ACC112 (cell line): Measurements from ENCODE around the gene PRDM8.
"Not testable (repeated sequence)": the region's sequence is repeated elsewhere in the genome, so short reads cannot be mapped to it uniquely, and the experiment has no call there.

Experiments
- H2AFZ ChIP-seq: fragments of 200-600 bp; sonication (generic); one replicate; pipeline ENCODE4 v1.6.0; 2017; ENCODE audit warnings: antibody characterized with exemption, low read length; ENCODE audit not compliant: unreplicated experiment
- H3K27ac ChIP-seq: fragments of 200-600 bp; sonication (generic); 2 replicates; pipeline ENCODE4 v1.5.1; 2014; ENCODE audit warnings: low read depth, mild to moderate bottlenecking, antibody characterized with exemption, low read length, moderate library complexity
- H3K27me3 ChIP-seq: fragments of 200-600 bp; sonication (generic); 2 replicates; pipeline ENCODE4 v1.6.1; 2014; ENCODE audit warnings: mild to moderate bottlenecking, antibody characterized with exemption, low read length, moderate library complexity, mixed read lengths; ENCODE audit not compliant: insufficient read depth
- H3K36me3 ChIP-seq: fragments of 200-600 bp; sonication (generic); 2 replicates; pipeline ENCODE4 v1.6.1; 2016; ENCODE audit warnings: mild to moderate bottlenecking, antibody characterized with exemption, low read length, moderate library complexity, mixed read lengths; ENCODE audit not compliant: insufficient read depth
- H3K4me1 ChIP-seq: fragments of 200-600 bp; sonication (generic); one replicate; pipeline ENCODE4 v1.6.1; 2016; ENCODE audit warnings: low read length, mixed read lengths; ENCODE audit not compliant: insufficient read depth, unreplicated experiment, control insufficient read depth
- H3K4me3 ChIP-seq: fragments of 200-600 bp; sonication (generic); 2 replicates; pipeline ENCODE4 v1.5.1; 2014; ENCODE audit warnings: mild to moderate bottlenecking, low read depth, low read length
- H3K79me2 ChIP-seq: fragments of 200-600 bp; sonication (generic); one replicate; pipeline ENCODE4 v1.6.0; 2016; ENCODE audit warnings: low read length; ENCODE audit not compliant: control insufficient read depth, unreplicated experiment, insufficient read depth

PRDM8 gene

GRCh38 chr4:80171251-80171650, 26.1 kb upstream of the PRDM8 start:
- H3K4me3 ChIP-seq = no peak overlapping the region
- no peaks in the 10 kb centered on the region for H3K27me3 ChIP-seq
- no peaks in the 10 kb centered on the region for H3K79me2 ChIP-seq
- peaks cover 19% of the 10 kb centered on the region for H3K4me1 ChIP-seq
- H3K36me3 ChIP-seq = no peaks in the 10 kb centered on the region
- H3K27ac ChIP-seq = no peak overlapping the region
- no peak overlapping the region for H2AFZ ChIP-seq

- H2AFZ ChIP-seq = no peak overlapping the region
- H3K27ac ChIP-seq = no peak overlapping the region
Observed at GRCh38 chr4:80171656-80172055, 25.6 kb upstream of the PRDM8 start.

GRCh38 chr4:80172203-80172602, 25.1 kb upstream of the PRDM8 start:
- no peaks in the 10 kb centered on the region for H3K36me3 ChIP-seq
- no peak overlapping the region for H3K4me3 ChIP-seq
- H3K79me2 ChIP-seq = no peaks in the 10 kb centered on the region
- no peak overlapping the region for H3K27ac ChIP-seq
- H3K27me3 ChIP-seq = no peaks in the 10 kb centered on the region
- peaks cover 19% of the 10 kb centered on the region for H3K4me1 ChIP-seq
- H2AFZ ChIP-seq = no peak overlapping the region

More at GRCh38 chr4:80171656-80172055, 25.6 kb upstream of the PRDM8 start:
- Histone ChIP-seq H3K79me2 (no peaks in the 10 kb centered on the region), H3K4me3 (no peak overlapping the region), H3K36me3 (no peaks in the 10 kb centered on the region), H3K27me3 (no peaks in the 10 kb centered on the region), H3K4me1 (peaks cover 19% of the 10 kb centered on the region)

GRCh38 chr4:80173401-80173800, 23.9 kb upstream of the PRDM8 start:
- H3K4me3 ChIP-seq = 0 out of 2 replicates have a peak overlapping the region, but pooled peaks have one; percentile 6
- no peaks in the 10 kb centered on the region for H3K79me2 ChIP-seq
- H3K4me1 ChIP-seq = peaks cover 19% of the 10 kb centered on the region
- H3K27ac ChIP-seq = peak overlapping the region; percentile 73
- H3K27me3 ChIP-seq = no peaks in the 10 kb centered on the region
- no peaks in the 10 kb centered on the region for H3K36me3 ChIP-seq
- no peak overlapping the region for H2AFZ ChIP-seq

- Histone ChIP-seq H3K4me3 (0 out of 2 replicates have a peak overlapping the region, but pooled peaks have one; percentile 6), H3K27me3 (no peaks in the 10 kb centered on the region), H3K27ac (peak overlapping the region; percentile 73), H3K36me3 (no peaks in the 10 kb centered on the region), H3K4me1 (peaks cover 19% of the 10 kb centered on the region), H2AFZ (no peak overlapping the region), H3K79me2 (no peaks in the 10 kb centered on the region)
Observed at GRCh38 chr4:80173841-80174240, 23.5 kb upstream of the PRDM8 start.

- not testable (repeated sequence) for H3K27me3 ChIP-seq, H3K4me3 ChIP-seq, H2AFZ ChIP-seq, H3K27ac ChIP-seq, H3K36me3 ChIP-seq, H3K79me2 ChIP-seq
- H3K4me1 ChIP-seq = peaks cover 32% of the 10 kb centered on the region
Observed at GRCh38 chr4:80177793-80178192, 19.5 kb upstream of the PRDM8 start.

- Histone ChIP-seq H3K27ac (no peak overlapping the region), H3K4me1 (peaks cover 29% of the 10 kb centered on the region), H3K27me3 (no peaks in the 10 kb centered on the region), H2AFZ (no peak overlapping the region), H3K79me2 (no peaks in the 10 kb centered on the region), H3K36me3 (no peaks in the 10 kb centered on the region), H3K4me3 (no peak overlapping the region)
Observed at GRCh38 chr4:80178964-80179363, 18.3 kb upstream of the PRDM8 start.

- H2AFZ ChIP-seq = no peak overlapping the region
- H3K27ac ChIP-seq = peak overlapping the region; percentile 90
- peaks cover 3% of the 10 kb centered on the region for H3K79me2 ChIP-seq
- H3K4me3 ChIP-seq = no peak overlapping the region
- peaks cover 26% of the 10 kb centered on the region for H3K4me1 ChIP-seq
- H3K27me3 ChIP-seq = no peaks in the 10 kb centered on the region
- no peaks in the 10 kb centered on the region for H3K36me3 ChIP-seq
Observed at GRCh38 chr4:80179637-80180161, 17.6 kb upstream of the PRDM8 start.

- Histone ChIP-seq H3K4me1 (peaks cover 32% of the 10 kb centered on the region), H3K4me3 (peak overlapping the region; percentile 67), H2AFZ (peak overlapping the region; percentile 28), H3K79me2 (peaks cover 13% of the 10 kb centered on the region), H3K27me3 (no peaks in the 10 kb centered on the region), H3K36me3 (no peaks in the 10 kb centered on the region), H3K27ac (peak overlapping the region; percentile 90)
Observed at GRCh38 chr4:80180743-80181142, 16.6 kb upstream of the PRDM8 start.

GRCh38 chr4:80182237-80182866, 15.0 kb upstream of the PRDM8 start:
- H2AFZ ChIP-seq = peak overlapping the region; percentile 72
- H3K4me1 ChIP-seq = peaks cover 34% of the 10 kb centered on the region
- peak overlapping the region; percentile 88 for H3K4me3 ChIP-seq
- peaks cover 29% of the 10 kb centered on the region for H3K79me2 ChIP-seq
- no peaks in the 10 kb centered on the region for H3K27me3 ChIP-seq
- peak overlapping the region; percentile 90 for H3K27ac ChIP-seq
- no peaks in the 10 kb centered on the region for H3K36me3 ChIP-seq
